Upper lobe of right lung (tissue), 1 donor: ENCODE results near the gene SMOC2. TPM values are rescaled to one million over a fixed set of nuclear protein-coding genes. Genes with fewer than 3 reads are reported as not detected.

Experiments
- ATAC-seq: fragments of 200-7000 bp; cut with Tn5 transposase; one replicate; pipeline ENCODE4 v1.9.1; 2020; ENCODE audit warnings: mild to moderate bottlenecking, moderate library complexity
- DNase-seq: peaks from one replicate; pipeline ENCODE4 v3.0.0-alpha.2; 2020
- H3K27ac ChIP-seq: fragments of 200-600 bp; one replicate; pipeline ENCODE4 v1.8.0; 2022
- H3K27me3 ChIP-seq: fragments of 200-600 bp; one replicate; pipeline ENCODE4 v1.8.0; 2022; ENCODE audit warnings: mild to moderate bottlenecking
- H3K36me3 ChIP-seq: fragments of 200-600 bp; one replicate; pipeline ENCODE4 v1.8.0; 2022
- H3K4me1 ChIP-seq: fragments of 200-600 bp; one replicate; pipeline ENCODE4 v1.8.0; 2022
- H3K4me3 ChIP-seq: fragments of 200-600 bp; one replicate; pipeline ENCODE4 v1.8.0; 2022; ENCODE audit warnings: mild to moderate bottlenecking
- H3K9me3 ChIP-seq: fragments of 200-600 bp; one replicate; pipeline ENCODE4 v1.8.0; 2022
- intact Hi-C: fragments of 100-400 bp; cut with DNase I; formaldehyde crosslinking; loops from one replicate; pipeline ENCODE4 v1.11.0; 2022
- total RNA-seq: library from RNA; stranded (reverse); fragmentation: NEBNext Ultra II Directional; extraction: Animal tissue kit (Norgen Biotek cat#: 25700); gene quantifications from one replicate; pipeline ENCODE4 v1.2.1, GENCODE V29; 2021
- TF ChIP-seq, protein P1 (sequence below): fragments of 200-600 bp; IDR thresholded peaks from one replicate; pipeline ENCODE4 v1.8.0; 2022; ENCODE audit warnings: antibody characterized with exemption
- donor health status: DM: no; HTN: yes; CAD: no; lungs with severe emphysema.

SMOC2 gene
- total RNA-seq, 1 donor from 2014 or later, result 33.1 TPM

DNA sequence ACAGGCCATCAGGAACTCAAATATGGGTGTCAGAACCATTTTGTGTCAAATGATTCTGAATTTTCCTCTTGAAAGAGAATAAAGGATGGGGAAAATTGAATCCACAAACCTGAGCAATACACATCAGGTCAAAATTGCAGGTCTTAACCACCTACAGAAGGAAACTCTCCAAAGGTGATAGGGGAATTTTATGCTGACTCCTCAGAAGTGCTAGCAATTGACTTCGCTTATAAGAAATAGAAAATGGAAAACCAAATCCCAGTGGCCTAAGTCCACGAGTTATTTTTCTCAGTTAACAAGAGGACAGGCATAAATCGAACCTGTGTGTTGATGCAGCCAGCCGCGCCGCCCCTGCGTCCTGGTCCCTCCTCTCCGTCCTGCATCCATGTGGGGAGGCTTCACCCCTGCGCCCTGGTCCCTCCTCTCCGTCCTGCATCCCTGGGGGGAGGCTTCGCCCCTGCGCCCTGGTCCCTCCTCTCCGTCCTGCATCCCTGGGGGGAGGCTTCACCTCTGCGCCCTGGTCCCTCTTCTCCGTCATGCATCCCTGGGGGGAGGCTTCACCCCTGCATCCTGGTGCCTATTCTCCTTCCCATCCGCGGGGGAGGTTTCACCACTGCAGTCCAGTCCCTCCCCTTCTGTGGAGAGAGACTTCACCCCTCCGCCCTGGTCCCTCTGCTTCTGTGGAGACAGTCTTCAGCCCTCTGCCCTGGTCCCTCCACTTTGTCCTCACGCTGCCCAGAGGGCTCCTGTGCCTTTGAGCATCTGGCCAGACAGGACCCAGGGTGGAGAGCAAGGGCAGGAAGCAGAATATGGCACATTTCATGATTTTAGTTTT lies 230.3 kb downstream of the SMOC2 start:
- Histone ChIP-seq H3K4me3 (no peak overlapping the region), H3K4me1 (no peaks in the 10 kb centered on the region), H3K9me3 (no peaks in the 10 kb centered on the region), H3K36me3 (no peaks in the 10 kb centered on the region), H3K27me3 (no peaks in the 10 kb centered on the region), H3K27ac (no peak overlapping the region)
- ATAC-seq (no peak), DNase-seq (peak; percentile 58)
- intact Hi-C loops, result no loop called here
- TF ChIP-seq, protein P1, sequence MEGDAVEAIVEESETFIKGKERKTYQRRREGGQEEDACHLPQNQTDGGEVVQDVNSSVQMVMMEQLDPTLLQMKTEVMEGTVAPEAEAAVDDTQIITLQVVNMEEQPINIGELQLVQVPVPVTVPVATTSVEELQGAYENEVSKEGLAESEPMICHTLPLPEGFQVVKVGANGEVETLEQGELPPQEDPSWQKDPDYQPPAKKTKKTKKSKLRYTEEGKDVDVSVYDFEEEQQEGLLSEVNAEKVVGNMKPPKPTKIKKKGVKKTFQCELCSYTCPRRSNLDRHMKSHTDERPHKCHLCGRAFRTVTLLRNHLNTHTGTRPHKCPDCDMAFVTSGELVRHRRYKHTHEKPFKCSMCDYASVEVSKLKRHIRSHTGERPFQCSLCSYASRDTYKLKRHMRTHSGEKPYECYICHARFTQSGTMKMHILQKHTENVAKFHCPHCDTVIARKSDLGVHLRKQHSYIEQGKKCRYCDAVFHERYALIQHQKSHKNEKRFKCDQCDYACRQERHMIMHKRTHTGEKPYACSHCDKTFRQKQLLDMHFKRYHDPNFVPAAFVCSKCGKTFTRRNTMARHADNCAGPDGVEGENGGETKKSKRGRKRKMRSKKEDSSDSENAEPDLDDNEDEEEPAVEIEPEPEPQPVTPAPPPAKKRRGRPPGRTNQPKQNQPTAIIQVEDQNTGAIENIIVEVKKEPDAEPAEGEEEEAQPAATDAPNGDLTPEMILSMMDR, result no peak

DNA sequence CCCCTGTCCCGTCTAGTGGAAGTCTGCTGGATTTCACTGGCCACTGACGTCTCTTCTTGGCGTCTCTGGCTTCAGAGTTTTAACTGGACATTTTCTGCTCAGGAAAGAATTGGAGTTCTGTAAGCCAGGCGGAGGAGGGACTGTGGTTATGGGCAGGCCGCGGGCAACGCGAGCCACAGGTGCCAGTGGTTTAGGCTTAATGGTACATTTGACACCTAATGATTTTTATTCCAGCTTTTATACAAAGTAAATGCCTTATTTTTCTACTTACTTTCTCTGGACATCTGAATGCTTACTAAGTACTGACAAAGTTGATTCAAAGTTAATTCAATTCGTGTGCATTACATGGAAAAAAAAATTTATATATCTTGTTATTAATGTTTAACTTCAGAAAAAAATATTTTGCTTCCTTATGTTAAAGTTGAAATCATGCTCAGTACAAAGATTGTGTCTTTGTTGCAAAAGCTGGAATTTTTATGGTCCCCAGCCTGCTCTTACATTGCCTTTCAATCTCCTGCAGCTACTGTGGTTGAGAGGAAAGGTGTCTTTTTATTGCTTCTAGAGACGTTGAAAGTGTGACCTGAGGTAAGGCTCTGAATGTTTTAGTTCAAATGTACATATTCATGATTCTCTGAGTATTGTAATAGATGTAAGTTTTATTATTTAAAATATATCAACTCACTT lies 231.0 kb downstream of the SMOC2 start:
- no peak overlapping the region for H3K27ac ChIP-seq
- ATAC-seq (no peak), DNase-seq (no peak)
- TF ChIP-seq, protein P1, result no peak
- intact Hi-C loops, result no loop called here
- H3K36me3 ChIP-seq, result no peaks in the 10 kb centered on the region
- H3K4me1 ChIP-seq, result no peaks in the 10 kb centered on the region
- H3K9me3 ChIP-seq, result no peaks in the 10 kb centered on the region
- no peaks in the 10 kb centered on the region for H3K27me3 ChIP-seq
- H3K4me3 ChIP-seq, result no peak overlapping the region

DNA sequence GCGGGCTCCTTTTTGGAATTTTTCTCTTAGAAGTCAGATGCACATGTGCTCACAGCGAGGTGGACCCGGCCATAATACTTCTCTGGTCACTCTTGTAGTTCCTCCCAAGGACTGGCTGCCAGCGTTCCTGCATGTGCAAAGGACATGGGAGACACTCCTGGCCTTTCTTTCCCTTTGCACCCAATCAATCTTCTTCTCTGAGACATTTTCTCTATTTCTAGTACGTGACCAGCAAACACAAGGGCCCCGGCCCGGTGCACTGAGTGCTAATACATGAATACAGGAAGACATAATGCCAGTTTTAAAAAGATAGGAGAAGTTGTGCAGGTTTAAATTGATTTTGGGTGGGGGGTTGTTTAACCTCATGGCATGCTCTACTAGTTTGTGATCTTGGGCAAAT lies 233.6 kb downstream of the SMOC2 start:
- H3K27ac ChIP-seq, result no peak overlapping the region
- no peaks in the 10 kb centered on the region for H3K4me1 ChIP-seq
- H3K9me3 ChIP-seq, result no peaks in the 10 kb centered on the region
- no peaks in the 10 kb centered on the region for H3K36me3 ChIP-seq
- no peaks in the 10 kb centered on the region for H3K27me3 ChIP-seq
- ATAC-seq (no peak), DNase-seq (peak; percentile 18)
- no peak overlapping the region for H3K4me3 ChIP-seq
- intact Hi-C loops, result no loop called here
- TF ChIP-seq, protein P1, result no peak

DNA sequence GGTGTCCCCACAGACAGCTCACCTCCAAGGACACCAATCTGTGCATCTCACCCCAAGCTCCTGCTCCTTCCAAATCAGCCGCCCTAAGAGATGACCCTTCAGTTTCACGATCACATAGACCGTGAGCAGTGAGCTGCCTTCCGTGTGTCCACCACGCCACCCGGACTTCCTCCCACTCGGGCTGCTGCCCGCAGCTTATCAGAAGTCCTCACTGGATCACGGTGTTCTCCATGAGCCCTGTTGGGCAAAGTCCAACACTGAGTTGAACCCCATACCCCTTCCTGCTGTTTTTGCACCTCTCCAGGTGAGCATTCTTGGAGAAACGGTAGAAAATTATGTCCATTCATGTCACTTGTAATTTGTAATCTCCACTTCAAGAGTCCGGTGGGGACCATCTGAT lies 234.4 kb downstream of the SMOC2 start:
- H3K9me3 ChIP-seq, result no peaks in the 10 kb centered on the region
- no peak overlapping the region for H3K4me3 ChIP-seq
- no peaks in the 10 kb centered on the region for H3K36me3 ChIP-seq
- DNase-seq, result peak; percentile 11
- ATAC-seq, result no peak
- no peaks in the 10 kb centered on the region for H3K4me1 ChIP-seq
- H3K27me3 ChIP-seq, result no peaks in the 10 kb centered on the region
- H3K27ac ChIP-seq, result no peak overlapping the region
- TF ChIP-seq, protein P1, result no peak
- intact Hi-C loops, result no loop called here

DNA sequence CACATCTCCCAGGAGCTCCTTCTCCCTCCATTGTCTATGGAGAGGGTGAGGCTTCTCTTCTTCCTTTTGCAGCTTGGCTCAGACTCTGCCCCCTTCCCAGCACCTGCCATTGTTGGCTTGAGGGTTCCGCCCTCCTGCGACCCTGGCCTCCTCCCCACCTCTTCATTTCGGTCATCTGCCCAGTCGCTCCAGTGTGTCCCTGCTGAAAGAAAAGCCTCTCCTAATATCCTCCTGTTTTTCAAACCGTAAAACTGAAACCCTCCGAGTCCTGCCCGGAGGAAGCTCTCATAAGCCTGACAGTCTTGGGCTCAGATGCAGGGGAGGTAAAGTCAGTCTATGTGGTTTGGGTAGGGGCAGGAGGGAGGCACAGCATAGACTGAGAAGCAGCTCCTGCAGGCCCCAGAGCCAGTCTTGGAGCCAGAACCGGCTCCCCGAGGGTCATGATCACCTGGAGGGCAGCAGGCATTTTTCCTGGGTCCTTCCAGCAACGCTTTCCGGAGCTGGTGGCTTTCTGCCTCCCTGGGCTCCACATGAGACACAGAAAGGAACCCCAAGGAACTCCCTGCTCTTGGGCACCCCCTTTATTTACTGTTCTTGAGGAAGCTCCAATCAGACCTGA lies 235.1 kb downstream of the SMOC2 start:
- H3K4me3 ChIP-seq, result no peak overlapping the region
- ATAC-seq (no peak), DNase-seq (peak; percentile 33)
- H3K27ac ChIP-seq, result no peak overlapping the region
- no peaks in the 10 kb centered on the region for H3K4me1 ChIP-seq
- no peaks in the 10 kb centered on the region for H3K27me3 ChIP-seq
- H3K9me3 ChIP-seq, result no peaks in the 10 kb centered on the region
- intact Hi-C loops, result no loop called here
- TF ChIP-seq, protein P1, result no peak
- H3K36me3 ChIP-seq, result no peaks in the 10 kb centered on the region
